ENCODE results near the gene AP5S1. TPM values are rescaled to one million over a fixed set of nuclear protein-coding genes. Genes with fewer than 3 reads are reported as not detected.
A peak's percentile ranks its signal among the peaks of the same experiment; 100 is the strongest.

AP5S1 gene
- total and polyA plus RNA-seq, 10 of the 15 experiments (the other 5 are each of a cell fraction or from before 2014, with no cell fraction given), result 3.8 to 13.2 (median 7.8) TPM

GRCh38 chr20:3820048-3820900 is at the start of gene AP5S1 (continued):
- peak; percentile 90 for TF ChIP-seq NKRF (conservative IDR thresholded peaks at IDR 0.05)
- peak; percentile 97 for TF ChIP-seq GATAD2B (conservative IDR thresholded peaks at IDR 0.05; ENCODE audit: low read depth)
- TF ChIP-seq MAX (IDR thresholded peaks at IDR 0.05; ENCODE audit: low read depth, low read length), result no peak; the same call in 1 of the 2 replicates
- peak; percentile 100 for TF ChIP-seq CREM (IDR thresholded peaks at IDR 0.05; ENCODE audit: low read depth)
- peak in 1 of 2 experiments; percentile 18; a peak in 1 of 4 replicates for TF ChIP-seq IKZF2 (IDR thresholded peaks at IDR 0.05)
- TF ChIP-seq ZNF24 (IDR thresholded peaks at IDR 0.05), result no peak; the same call in 1 of the 2 replicates
- peak; percentile 86 for TF ChIP-seq CHD2 (IDR thresholded peaks at IDR 0.05; ENCODE audit: borderline replicate concordance, low read depth, low read length)
- TF ChIP-seq NFIC (IDR thresholded peaks at IDR 0.05; ENCODE audit: low read depth, low read length), result no peak
- no peak for TF ChIP-seq HDAC2 (IDR thresholded peaks at IDR 0.05)
- peak; percentile 43; the same call in 1 of the 2 replicates for TF ChIP-seq RFX5 (IDR thresholded peaks at IDR 0.05; ENCODE audit: low read depth, low read length)
- no peak; the same call in 1 of the 2 replicates for TF ChIP-seq E2F4 (IDR thresholded peaks at IDR 0.05; ENCODE audit: low read depth, low read length)
- no peak for TF ChIP-seq SKIL (IDR thresholded peaks at IDR 0.05; ENCODE audit: low read depth, poor library complexity, severe bottlenecking)
- TF ChIP-seq ESRRA (IDR thresholded peaks at IDR 0.05; ENCODE audit: low read length), result peak; percentile 82; the same call in 1 of the 2 replicates
- TF ChIP-seq NR2F1 (conservative IDR thresholded peaks at IDR 0.05), result peak; percentile 99
- TF ChIP-seq ZBTB4 (CRISPR knock-in tag; IDR thresholded peaks at IDR 0.05), result no peak
- TF ChIP-seq SMAD5 (IDR thresholded peaks at IDR 0.05; ENCODE audit: low read depth), result no peak; the same call in 1 of the 2 replicates
- TF ChIP-seq MEF2B (IDR thresholded peaks at IDR 0.05; ENCODE audit: partially characterized antibody, poor library complexity, severe bottlenecking), result peak; percentile 32
- peak; percentile 5 for TF ChIP-seq BCL3 (IDR thresholded peaks at IDR 0.05; ENCODE audit: borderline replicate concordance, insufficient read depth, low read depth, low read length, poor library complexity, severe bottlenecking)
- no peak for TF ChIP-seq MTA3 (IDR thresholded peaks at IDR 0.05; ENCODE audit: borderline replicate concordance, low read length)
